OCI-LY3 (cell line): Measurements from ENCODE around the gene TUBG1.
A peak's percentile ranks its signal among the peaks of the same experiment; 100 is the strongest.
"Not testable (repeated sequence)": the region's sequence is repeated elsewhere in the genome, so short reads cannot be mapped to it uniquely, and the experiment has no call there.

ENCODE experiments used
- H2AFZ ChIP-seq: fragments of 200-600, 300-600 bp; shearing (Covaris generic); 2 replicates; pipeline ENCODE4 v1.6.0; 2014; ENCODE audit warnings: antibody characterized with exemption, low read depth, low read length
- H3K27ac ChIP-seq: fragments of 200-600, 300-600 bp; sonication (generic); 2 replicates; pipeline ENCODE4 v1.5.1; 2014; ENCODE audit warnings: mild to moderate bottlenecking, low read length, moderate library complexity, mixed read lengths
- H3K27me3 ChIP-seq: fragments of 200-600, 300-600 bp; sonication (generic); 2 replicates; pipeline ENCODE4 v1.6.1; 2014; ENCODE audit warnings: low read depth, low read length, mixed read lengths
- H3K36me3 ChIP-seq: fragments of 200-600, 300-600 bp; sonication (generic); replicated peaks from 2 replicates; pipeline ENCODE3; 2014; ENCODE audit warnings: low read depth, low read length, mixed read lengths
- H3K4me1 ChIP-seq: fragments of 300-600, 200-600 bp; sonication (generic); 2 replicates; pipeline ENCODE4 v1.6.1; 2014; ENCODE audit warnings: low read length, mixed read lengths
- H3K4me2 ChIP-seq: fragments of 200-600, 300-600 bp; sonication (generic); 2 replicates; pipeline ENCODE4 v1.6.1; 2014; ENCODE audit warnings: low read length, mixed read lengths
- H3K4me3 ChIP-seq: fragments of 300-600, 200-600 bp; sonication (generic); 2 replicates; pipeline ENCODE4 v1.5.1; 2014; ENCODE audit warnings: antibody characterized with exemption, mild to moderate bottlenecking, low read length, moderate library complexity
- H3K79me2 ChIP-seq: fragments of 300-600, 200-600 bp; shearing (Covaris generic); 2 replicates; pipeline ENCODE4 v1.6.1; 2014; ENCODE audit warnings: mild to moderate bottlenecking, low read length, mixed read lengths
- H3K9ac ChIP-seq: fragments of 300-600, 200-600 bp; shearing (Covaris generic); 2 replicates; pipeline ENCODE4 v1.6.0; 2014; ENCODE audit warnings: mild to moderate bottlenecking, low read length, moderate library complexity
- H3K9me3 ChIP-seq: fragments of 200-600, 300-600 bp; shearing (Covaris generic); 2 replicates; pipeline ENCODE4 v1.6.1; 2014; ENCODE audit warnings: low read length, mixed read lengths; ENCODE audit not compliant: insufficient read depth
- H4K20me1 ChIP-seq: fragments of 200-600, 300-600 bp; sonication (generic); 2 replicates; pipeline ENCODE4 v1.6.1; 2016; ENCODE audit warnings: low read length, mixed read lengths; ENCODE audit not compliant: insufficient read depth
- EZH2phosphoT487 ChIP-seq: fragments of 200-600 bp; shearing (Covaris generic); IDR thresholded peaks from 2 replicates; pipeline ENCODE4 v1.6.1; 2018; ENCODE audit warnings: antibody characterized with exemption, mixed run types, low read depth
- TF ChIP-seq, protein P1 (sequence below): fragments of 200-600, 300-600 bp; sonication (generic); IDR thresholded peaks from 2 replicates; pipeline ENCODE4 v1.5.1; 2014; ENCODE audit warnings: antibody characterized with exemption, low read length, low read depth

TUBG1 gene

DNA sequence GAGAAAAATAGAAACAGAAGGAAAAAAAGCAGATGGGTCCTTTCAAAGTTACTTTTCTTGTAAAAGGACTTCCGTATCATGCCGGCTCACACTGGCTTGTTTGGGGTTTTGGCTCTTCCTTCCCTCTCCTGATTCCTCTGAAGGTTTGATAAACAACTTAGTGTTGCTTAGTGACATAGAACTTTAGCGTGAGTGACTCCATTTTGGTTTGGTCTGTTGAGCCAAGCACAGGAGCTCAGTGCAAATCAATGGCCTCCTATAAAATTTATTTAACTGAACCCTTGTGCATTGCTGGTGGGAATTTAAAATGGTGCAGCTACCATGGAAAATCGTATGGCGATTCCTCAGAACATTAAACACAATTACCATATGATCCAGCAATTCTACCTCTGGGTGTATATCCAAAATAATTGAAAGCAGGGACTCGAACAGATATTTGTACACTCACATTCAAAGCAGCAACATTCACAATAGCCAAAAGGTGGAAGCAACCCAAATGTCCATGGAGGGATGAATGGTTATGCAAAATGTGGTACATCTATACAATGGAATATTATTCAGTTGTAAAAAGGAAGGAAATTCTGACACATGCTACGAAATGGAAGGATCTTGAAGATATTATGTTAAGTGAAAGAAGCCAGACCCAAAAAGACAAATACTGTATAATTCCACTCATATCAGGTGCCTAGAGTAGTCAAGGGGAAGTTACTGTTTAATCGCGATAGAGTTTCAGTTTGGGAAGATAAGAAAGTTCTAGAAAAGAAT, 48.5 kb downstream of the TUBG1 start:
- Histone ChIP-seq H2AFZ (no peak overlapping the region), H4K20me1 (no peaks in the 10 kb centered on the region), H3K9ac (no peak overlapping the region), H3K27ac (no peak overlapping the region), H3K36me3 (peaks cover 3% of the 10 kb centered on the region), H3K4me3 (peak overlapping the region; percentile 90), H3K27me3 (no peaks in the 10 kb centered on the region), H3K9me3 (no peaks in the 10 kb centered on the region), H3K4me1 (peaks cover 31% of the 10 kb centered on the region), H3K79me2 (no peaks in the 10 kb centered on the region), H3K4me2 (peak overlapping the region; percentile 100)
- TF ChIP-seq, protein P1, sequence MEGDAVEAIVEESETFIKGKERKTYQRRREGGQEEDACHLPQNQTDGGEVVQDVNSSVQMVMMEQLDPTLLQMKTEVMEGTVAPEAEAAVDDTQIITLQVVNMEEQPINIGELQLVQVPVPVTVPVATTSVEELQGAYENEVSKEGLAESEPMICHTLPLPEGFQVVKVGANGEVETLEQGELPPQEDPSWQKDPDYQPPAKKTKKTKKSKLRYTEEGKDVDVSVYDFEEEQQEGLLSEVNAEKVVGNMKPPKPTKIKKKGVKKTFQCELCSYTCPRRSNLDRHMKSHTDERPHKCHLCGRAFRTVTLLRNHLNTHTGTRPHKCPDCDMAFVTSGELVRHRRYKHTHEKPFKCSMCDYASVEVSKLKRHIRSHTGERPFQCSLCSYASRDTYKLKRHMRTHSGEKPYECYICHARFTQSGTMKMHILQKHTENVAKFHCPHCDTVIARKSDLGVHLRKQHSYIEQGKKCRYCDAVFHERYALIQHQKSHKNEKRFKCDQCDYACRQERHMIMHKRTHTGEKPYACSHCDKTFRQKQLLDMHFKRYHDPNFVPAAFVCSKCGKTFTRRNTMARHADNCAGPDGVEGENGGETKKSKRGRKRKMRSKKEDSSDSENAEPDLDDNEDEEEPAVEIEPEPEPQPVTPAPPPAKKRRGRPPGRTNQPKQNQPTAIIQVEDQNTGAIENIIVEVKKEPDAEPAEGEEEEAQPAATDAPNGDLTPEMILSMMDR, result no peak
- TF ChIP-seq EZH2phosphoT487, result no peak

DNA sequence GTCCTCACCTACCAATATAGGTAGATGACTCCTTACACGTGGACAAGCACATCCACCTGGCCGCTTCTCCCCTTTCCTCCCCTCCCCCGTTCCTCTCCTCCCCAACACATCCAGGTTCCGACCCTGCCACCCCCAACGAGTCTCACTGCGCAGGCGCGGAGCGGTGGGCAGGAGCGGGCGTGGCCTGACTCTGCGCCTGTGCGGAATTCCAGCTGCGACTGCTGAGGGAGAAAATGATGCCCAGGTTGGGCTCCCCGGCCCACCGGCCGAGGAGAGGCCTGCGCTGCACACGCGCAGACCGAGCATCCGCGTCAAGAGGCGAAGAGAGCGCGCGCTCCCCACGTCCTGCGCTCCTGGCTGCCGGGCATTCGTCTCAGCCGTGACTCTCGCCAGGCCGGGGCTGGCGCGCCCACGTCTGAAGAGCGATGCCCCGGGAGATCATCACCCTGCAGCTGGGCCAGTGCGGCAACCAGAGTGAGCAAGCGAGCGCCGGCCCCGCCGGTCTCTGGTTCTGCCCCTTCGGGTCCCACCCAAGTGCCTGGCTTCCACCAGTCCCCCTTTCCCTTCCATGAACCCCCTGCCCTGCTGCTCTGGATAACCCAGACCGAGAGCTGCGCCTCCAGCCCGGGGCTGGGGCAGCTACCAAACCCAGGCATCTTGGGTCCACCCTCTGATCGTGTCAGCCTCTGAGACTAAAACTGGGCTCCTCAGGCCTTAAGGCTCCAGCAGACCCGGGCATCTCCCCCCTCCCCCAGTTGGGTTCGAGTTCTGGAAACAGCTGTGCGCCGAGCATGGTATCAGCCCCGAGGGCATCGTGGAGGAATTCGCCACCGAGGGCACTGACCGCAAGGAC, 49.8 kb downstream of the TUBG1 start, which contains the start of gene TUBG2:
Gene TUBG2, plus strand, starts transcription at position 206 of the 853 bp plus-strand sequence. Its CDS starts 220 bp downstream, at position 426.
- Histone ChIP-seq H3K9me3 (no peaks in the 10 kb centered on the region), H3K9ac (peak within 1 kb of the TSS; percentile 67), H3K4me2 (peak within 1 kb of the TSS; percentile 100), H3K27me3 (no peaks in the 10 kb centered on the region), H3K4me3 (peak within 1 kb of the TSS; percentile 90), H3K27ac (no peak within 1 kb of the TSS), H3K79me2 (no peaks in the 10 kb centered on the region), H3K36me3 (peaks cover 7% of the 10 kb centered on the region), H2AFZ (peak within 1 kb of the TSS; percentile 93), H4K20me1 (no peaks in the 10 kb centered on the region), H3K4me1 (peaks cover 31% of the 10 kb centered on the region)
- TF ChIP-seq, protein P1, result no peak
- TF ChIP-seq EZH2phosphoT487, result no peak

DNA sequence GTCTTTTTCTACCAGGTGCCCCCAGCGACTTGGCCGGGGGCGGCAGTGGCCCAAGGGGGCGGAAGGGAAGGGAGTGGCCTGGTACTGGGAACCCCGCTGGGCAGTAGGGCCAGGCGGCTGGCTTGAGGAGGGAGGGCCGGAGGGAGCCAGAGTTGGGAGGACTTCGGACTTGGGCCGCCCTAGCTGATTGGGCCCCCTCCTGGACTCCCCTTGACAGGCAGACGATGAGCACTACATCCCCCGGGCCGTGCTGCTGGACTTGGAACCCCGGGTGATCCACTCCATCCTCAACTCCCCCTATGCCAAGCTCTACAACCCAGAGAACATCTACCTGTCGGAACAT, 50.4 kb downstream of the TUBG1 start:
- Histone ChIP-seq H3K4me3 (peak overlapping the region; percentile 90), H3K4me1 (peaks cover 31% of the 10 kb centered on the region), H3K4me2 (peak overlapping the region; percentile 100)
- H3K27me3 ChIP-seq, H3K79me2 ChIP-seq, H4K20me1 ChIP-seq, H2AFZ ChIP-seq, H3K9ac ChIP-seq, H3K9me3 ChIP-seq, H3K27ac ChIP-seq, H3K36me3 ChIP-seq: not testable (repeated sequence)

DNA sequence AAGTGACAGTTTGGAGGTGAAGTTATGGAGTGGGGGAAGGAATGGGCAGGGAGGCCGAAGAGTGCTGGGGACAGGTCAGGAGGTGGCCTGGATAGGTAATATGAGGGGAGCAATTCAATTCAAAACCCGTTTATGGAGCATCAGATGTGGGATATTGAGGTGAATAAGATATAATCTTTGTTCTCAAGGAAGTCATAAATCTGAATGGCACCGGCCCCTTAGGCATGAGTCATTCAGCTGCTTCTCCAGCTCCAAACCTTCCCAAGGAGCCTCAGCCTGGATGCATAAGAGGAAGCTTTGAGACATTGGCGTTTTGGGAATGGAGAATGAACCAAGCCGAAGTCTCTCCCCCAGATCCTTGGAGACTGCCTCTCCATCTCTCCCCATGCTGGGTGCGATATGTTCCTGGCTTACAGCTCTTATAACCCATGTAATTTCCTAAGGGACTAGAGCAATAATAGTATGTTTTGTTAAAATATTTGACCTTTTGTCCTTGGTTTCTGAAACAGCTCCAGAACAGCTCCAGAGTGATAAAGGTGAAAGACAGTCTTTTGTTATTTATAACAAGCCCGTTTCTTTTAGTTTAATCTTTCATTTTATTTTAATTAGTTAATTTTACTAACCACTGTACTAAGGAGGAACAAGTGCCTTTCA, 51.3 kb downstream of the TUBG1 start:
- H3K9ac ChIP-seq, result no peak overlapping the region
- H3K4me3 ChIP-seq, result no peak overlapping the region
- H4K20me1 ChIP-seq, result no peaks in the 10 kb centered on the region
- TF ChIP-seq, protein P1, result no peak
- TF ChIP-seq EZH2phosphoT487, result no peak
- H3K27me3 ChIP-seq, result no peaks in the 10 kb centered on the region
- H3K9me3 ChIP-seq, result no peaks in the 10 kb centered on the region
- H3K4me1 ChIP-seq, result peaks cover 25% of the 10 kb centered on the region
- H3K36me3 ChIP-seq, result peaks cover 7% of the 10 kb centered on the region
- H3K79me2 ChIP-seq, result no peaks in the 10 kb centered on the region
- H2AFZ ChIP-seq, result no peak overlapping the region
- no peak overlapping the region for H3K27ac ChIP-seq
- H3K4me2 ChIP-seq, result no peak overlapping the region
